ENCODE data around the gene NBPF3.
"Not testable (repeated sequence)": the region's sequence is repeated elsewhere in the genome, so short reads cannot be mapped to it uniquely, and the experiment has no call there.

The NBPF3 gene

DNA sequence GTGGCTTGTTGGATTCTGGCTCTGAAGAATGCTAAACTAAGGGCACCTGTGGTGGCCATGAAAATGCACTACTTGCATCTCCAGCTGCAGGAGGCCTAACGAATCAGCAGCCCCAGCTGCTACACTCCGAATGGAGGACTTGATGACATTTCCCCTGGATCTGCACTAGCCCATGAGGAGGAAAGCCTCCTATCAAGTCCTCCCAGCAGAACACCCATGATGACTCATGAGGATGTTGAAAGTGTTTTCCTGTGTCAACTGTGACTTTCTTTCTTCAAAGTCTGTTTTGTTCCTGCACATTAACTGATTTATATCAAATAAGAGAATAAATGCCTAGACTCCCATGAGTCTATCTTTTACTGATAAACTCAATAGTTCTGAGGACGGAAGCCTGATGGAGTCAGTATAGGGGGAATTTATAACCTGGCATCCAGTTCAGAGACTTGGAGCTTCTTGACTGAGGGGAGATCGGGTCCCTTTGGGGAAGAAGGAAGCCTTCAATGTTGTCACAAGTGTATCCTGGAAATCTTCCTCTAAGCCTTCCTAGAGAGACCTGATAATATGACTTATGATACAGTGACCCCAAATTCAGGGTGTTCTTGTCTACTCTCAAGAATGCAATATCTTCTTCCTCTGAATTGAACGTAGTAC is 14.2 kb downstream of the NBPF3 start:
- not testable (repeated sequence) for H3K27ac Mint-ChIP-seq; H3K9me3 Mint-ChIP-seq; ATAC-seq (replicated peaks); H3K4me1 Mint-ChIP-seq; DNase-seq; H3K4me3 Mint-ChIP-seq; H3K27me3 Mint-ChIP-seq
- H3K36me3 Mint-ChIP-seq = peaks cover 13 to 16% of the 10 kb centered on the region in 2 donors

DNA sequence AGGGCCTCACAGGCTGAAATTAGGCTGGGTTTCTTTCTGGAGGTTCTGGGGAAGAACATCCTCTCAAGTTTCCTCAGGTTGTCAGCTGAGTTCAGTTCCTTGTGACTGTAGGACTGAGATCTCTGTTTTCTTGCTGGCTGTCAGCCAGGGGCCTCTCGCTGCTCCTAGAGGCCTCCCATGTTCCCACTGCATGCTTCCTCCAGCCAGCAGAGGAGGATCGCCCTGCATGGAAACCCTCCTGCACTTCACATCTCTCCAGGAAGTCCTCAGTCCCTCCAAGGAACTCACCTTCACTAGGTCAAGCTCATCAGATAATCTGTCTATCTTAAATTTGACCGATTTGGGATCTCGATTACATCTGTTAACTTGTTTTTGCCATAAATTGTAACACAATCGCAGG is 15.0 kb downstream of the NBPF3 start:
- H3K36me3 Mint-ChIP-seq = peaks cover 13 to 16% of the 10 kb centered on the region in 2 donors
- H3K27ac Mint-ChIP-seq; H3K9me3 Mint-ChIP-seq; H3K4me1 Mint-ChIP-seq; H3K4me3 Mint-ChIP-seq; H3K27me3 Mint-ChIP-seq; DNase-seq; ATAC-seq (replicated peaks): not testable (repeated sequence)

DNA sequence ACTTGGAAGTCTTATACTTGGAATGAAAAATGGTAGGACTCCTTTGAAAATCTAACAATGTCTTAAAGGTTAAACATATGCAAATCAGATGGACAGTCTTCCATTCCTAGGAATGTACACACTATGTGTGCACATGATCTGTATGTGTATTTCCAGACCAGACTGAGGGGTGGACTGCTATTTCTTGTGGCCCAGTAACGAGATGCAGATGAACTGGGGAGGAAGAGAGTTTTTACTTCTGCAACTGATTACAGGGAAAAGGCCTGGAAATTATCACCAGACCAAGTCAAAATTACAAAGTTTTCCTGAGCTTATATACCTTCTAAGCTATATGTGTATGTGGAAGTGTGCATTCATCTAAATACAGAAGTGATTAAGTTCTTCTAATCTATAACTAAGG is 17.7 kb downstream of the NBPF3 start:
- no peak for DNase-seq
- Mint-ChIP-seq H3K4me1 (no peaks in the 10 kb centered on the region), H3K9me3 (no peaks in the 10 kb centered on the region), H3K27me3 (no peaks in the 10 kb centered on the region), H3K4me3 (no peak overlapping the region), H3K27ac (no peak overlapping the region), H3K36me3 (peaks cover 6 to 10% of the 10 kb centered on the region in 2 donors)
- no peak for ATAC-seq (replicated peaks)

DNA sequence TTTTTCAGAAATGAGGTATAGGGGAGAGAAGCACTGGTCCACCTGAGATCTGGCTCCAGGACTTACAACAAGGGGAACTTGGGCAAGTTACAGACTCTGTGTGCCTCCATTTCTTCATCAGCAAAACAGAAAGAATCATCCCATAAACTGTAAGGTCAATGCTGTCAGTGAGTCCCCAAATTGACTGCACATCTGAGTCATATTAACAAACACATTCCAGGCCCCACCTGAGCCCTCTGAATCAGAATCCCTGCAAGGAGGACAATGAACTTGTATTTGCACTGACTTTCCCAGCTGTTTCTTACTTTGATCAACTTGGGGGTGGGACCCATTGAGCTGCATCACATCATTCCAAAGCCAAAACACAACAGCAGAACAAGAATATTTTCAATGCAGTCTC is 25.2 kb downstream of the NBPF3 start:
- H3K4me3 Mint-ChIP-seq; H3K27ac Mint-ChIP-seq; H3K36me3 Mint-ChIP-seq; H3K27me3 Mint-ChIP-seq; H3K4me1 Mint-ChIP-seq; DNase-seq; H3K9me3 Mint-ChIP-seq; ATAC-seq (replicated peaks): not testable (repeated sequence)

DNA sequence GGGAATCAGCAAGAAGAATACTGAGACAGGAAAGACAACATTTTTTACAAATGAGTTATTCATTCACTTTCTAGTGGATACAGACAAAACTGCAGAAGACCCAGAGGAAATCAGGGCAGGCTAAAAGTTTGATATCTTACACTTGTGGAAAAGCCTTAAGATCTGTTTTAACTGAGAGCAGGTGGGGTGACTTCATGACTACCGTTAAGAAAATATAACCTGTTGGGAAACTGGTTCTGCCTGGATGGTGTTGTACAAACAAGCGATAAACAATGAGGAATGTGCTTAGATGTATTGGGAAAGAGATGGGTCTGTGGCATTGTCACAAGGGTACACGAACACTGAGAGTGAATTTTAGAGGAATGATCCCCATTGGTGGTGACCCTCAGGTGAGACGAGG is 28.0 kb downstream of the NBPF3 start:
- not testable (repeated sequence) for H3K4me3 Mint-ChIP-seq; H3K27me3 Mint-ChIP-seq; H3K4me1 Mint-ChIP-seq; ATAC-seq (replicated peaks); H3K27ac Mint-ChIP-seq; DNase-seq; H3K9me3 Mint-ChIP-seq
- peaks cover 11 to 13% of the 10 kb centered on the region in 2 donors for H3K36me3 Mint-ChIP-seq

DNA sequence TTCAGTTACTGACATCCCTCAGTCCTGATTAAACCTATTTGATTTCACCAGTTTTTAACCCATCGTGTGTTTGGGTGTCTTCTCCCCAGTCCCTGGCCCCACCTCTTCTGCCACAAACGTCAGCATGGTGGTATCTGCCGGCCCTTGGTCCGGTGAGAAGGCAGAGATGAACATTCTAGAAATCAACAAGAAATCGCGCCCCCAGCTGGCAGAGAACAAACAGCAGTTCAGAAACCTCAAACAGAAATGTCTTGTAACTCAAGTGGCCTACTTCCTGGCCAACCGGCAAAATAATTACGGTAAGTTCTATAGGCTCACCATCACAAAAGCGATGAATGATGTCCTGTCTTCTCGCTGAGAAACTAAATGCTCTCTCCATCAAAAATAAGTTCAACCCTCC is 28.7 kb downstream of the NBPF3 start:
- H3K4me3 Mint-ChIP-seq = no peak overlapping the region
- no peaks in the 10 kb centered on the region for H3K27me3 Mint-ChIP-seq
- no peak overlapping the region for H3K27ac Mint-ChIP-seq
- no peak for ATAC-seq (replicated peaks)
- peaks cover 13 to 17% of the 10 kb centered on the region in 2 donors for H3K36me3 Mint-ChIP-seq
- no peaks in the 10 kb centered on the region for H3K9me3 Mint-ChIP-seq
- DNase-seq = no peak
- no peaks in the 10 kb centered on the region for H3K4me1 Mint-ChIP-seq

DNA sequence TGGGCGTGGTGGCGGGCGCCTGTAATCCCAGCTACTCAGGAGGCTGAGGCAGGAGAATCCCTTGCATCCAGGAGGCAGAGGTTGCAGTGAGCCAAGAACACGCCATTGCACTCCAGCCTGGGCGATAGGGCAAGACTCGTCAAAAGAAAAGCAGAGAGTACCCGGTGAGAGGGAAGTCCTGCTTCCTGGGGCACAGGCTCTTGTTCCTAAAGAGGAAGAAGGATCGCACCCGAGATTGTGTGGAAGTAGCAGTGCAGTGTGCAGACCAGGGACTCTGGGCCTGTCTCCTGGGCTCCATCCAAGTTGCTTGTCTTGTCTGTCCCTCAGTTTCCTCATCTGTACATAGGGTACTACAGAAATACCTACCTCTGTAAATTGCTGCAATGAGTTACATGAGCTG is 29.6 kb downstream of the NBPF3 start:
- no peak for ATAC-seq (replicated peaks)
- Mint-ChIP-seq H3K36me3 (peaks cover 13 to 23% of the 10 kb centered on the region in 2 donors), H3K27ac (no peak overlapping the region), H3K4me1 (no peaks in the 10 kb centered on the region), H3K4me3 (no peak overlapping the region), H3K27me3 (no peaks in the 10 kb centered on the region), H3K9me3 (no peaks in the 10 kb centered on the region)
- DNase-seq = no peak

DNA sequence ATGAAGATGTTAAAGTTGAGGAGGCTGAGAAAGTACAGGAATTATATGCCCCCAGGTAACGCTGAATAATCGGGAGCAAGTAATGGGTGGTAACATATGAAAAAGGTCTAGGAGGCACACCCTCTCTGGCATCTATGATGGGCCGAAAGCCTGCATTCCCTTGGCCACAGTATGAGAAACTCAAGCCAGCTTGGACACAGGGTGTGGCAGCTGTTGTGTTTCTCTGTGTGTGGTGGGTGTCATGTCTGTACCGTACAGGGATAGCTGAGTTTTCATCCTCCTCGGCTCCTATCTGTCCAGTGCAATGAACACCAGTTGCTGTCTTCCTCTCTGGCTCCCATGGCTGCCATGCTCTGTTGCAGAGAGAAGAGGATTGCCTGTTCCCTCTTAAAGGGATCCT is 32.9 kb downstream of the NBPF3 start:
- H3K27ac Mint-ChIP-seq = no peak overlapping the region

DNA sequence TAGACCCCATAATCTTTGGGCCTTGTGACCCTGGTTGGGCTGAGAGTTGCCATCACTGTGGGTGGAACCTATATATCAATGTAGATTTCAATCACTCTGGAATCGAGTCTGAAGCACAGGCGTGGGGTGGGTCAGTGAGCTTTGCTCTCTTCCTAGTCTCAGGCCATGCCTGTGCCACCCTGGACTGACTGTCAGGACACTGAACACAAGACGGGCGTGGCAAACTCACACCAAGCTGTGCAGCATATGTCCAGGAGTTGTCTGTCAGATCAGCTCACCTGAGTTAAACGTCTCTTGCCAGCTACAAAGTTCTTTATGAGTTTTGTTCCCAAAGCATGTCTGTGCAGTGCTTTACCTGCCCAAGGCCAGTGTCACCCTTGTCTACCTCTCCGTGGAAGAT is 38.4 kb downstream of the NBPF3 start:
- Mint-ChIP-seq H3K36me3 (peaks cover 30 to 32% of the 10 kb centered on the region in 2 donors), H3K27ac (no peak overlapping the region), H3K4me3 (no peak overlapping the region), H3K4me1 (no peaks in the 10 kb centered on the region), H3K9me3 (no peaks in the 10 kb centered on the region), H3K27me3 (peaks cover 0 to 4% of the 10 kb centered on the region in 2 donors)
- no peak for ATAC-seq (replicated peaks)
- DNase-seq = no peak

More for the DNA sequence above, 32.9 kb downstream of the NBPF3 start:
- Mint-ChIP-seq H3K27me3 (peaks cover 0 to 4% of the 10 kb centered on the region in 2 donors), H3K9me3 (no peaks in the 10 kb centered on the region), H3K4me1 (no peaks in the 10 kb centered on the region), H3K36me3 (peaks cover 23 to 31% of the 10 kb centered on the region in 2 donors), H3K4me3 (no peak overlapping the region)
- DNase-seq (no peak), ATAC-seq (replicated peaks) (no peak)

DNA sequence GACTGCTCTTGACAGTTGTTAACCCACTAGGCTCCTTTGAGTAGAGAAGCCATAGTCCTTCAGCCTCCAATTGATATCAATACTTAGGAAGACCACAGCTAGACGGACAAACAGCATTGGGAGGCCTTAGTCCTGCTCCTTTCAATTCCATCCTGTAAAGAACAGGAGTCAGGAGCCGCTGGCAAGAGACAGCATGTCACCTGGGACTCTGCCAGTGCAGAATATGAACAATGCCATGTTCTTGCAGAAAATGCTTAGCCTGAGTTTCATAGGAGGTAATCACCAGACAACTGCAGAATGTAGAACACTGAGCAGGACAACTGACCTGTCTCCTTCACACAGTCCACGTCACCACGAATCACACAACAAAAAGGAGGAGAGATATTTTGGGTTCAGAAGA is 43.9 kb downstream of the NBPF3 start:
- H3K27me3 Mint-ChIP-seq = peaks cover 8 to 16% of the 10 kb centered on the region in 2 donors
- DNase-seq; ATAC-seq (replicated peaks); H3K27ac Mint-ChIP-seq; H3K4me3 Mint-ChIP-seq; H3K36me3 Mint-ChIP-seq; H3K9me3 Mint-ChIP-seq: not testable (repeated sequence)
- peaks cover 5 to 14% of the 10 kb centered on the region in 2 donors for H3K4me1 Mint-ChIP-seq

DNA sequence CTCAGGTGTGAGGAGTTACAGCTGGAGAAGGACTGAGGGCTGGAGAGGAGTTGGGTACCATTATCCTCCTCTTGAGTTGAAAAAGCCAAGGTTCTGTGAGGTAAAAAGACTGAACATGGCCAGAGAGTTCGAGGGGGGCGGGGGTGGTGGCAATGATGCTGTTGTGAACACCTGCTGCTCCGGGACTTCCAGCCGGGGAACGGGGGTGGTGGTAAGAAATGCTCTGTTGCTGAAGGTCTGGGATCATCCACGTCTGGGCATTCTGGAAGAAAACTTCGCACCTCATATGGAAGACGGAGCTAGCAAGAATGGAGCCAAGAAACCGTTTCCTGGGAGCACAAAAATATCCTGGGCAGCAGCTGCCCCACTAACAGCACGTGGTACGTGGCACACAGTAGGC is 49.2 kb downstream of the NBPF3 start:
- ATAC-seq (replicated peaks) = no peak
- no peak overlapping the region for H3K27ac Mint-ChIP-seq
- peaks cover 10 to 20% of the 10 kb centered on the region in 2 donors for H3K27me3 Mint-ChIP-seq
- H3K36me3 Mint-ChIP-seq = no peaks in the 10 kb centered on the region
- DNase-seq = no peak
- H3K4me1 Mint-ChIP-seq = peaks cover 6 to 16% of the 10 kb centered on the region in 2 donors
- peaks cover 3 to 5% of the 10 kb centered on the region in 2 donors for H3K9me3 Mint-ChIP-seq
- peak overlapping the region in 1 of 2 donors; percentile 11 for H3K4me3 Mint-ChIP-seq

DNA sequence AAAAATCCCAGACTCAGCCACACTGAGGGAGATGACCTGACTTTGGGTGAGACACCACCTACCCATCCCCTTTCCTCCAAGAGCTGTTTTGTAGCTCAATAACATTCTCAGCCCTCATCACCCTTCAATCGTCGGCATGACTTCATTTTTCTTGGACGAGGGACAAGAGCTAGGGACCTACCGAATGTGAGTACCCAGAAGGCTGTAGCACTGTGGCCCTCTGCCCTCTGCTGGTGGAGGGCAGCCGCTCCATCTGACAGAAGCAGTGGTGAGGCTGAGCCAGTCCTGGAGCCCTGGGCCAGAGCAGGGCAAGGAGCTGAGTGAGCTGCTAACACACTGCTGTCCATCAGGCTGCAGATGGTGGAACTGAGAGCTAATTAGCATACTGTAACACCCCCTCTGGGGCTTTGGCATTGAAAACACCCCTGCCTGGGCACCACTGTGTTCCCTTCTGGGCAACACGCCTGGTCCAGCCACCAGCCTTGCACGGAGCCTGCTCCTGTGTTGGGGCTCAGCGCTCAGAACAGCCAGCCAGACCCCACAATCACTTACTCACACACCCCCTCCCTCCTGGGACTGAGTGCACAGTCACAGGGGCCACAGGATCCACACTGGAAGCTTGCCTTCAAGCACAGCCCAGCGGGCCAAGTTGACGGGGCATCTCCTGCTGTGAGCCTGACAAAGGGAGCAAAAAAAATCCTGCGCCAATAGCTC is 51.0 kb downstream of the NBPF3 start:
- H3K36me3 Mint-ChIP-seq = no peaks in the 10 kb centered on the region
- H3K4me3 Mint-ChIP-seq = no peak overlapping the region
- no peak overlapping the region for H3K27ac Mint-ChIP-seq
- DNase-seq = no peak
- H3K4me1 Mint-ChIP-seq = peaks cover 8 to 16% of the 10 kb centered on the region in 2 donors
- H3K9me3 Mint-ChIP-seq = peaks cover 3 to 5% of the 10 kb centered on the region in 2 donors
- peak; percentile 69 to 74 for ATAC-seq (replicated peaks)
- peaks cover 14 to 20% of the 10 kb centered on the region in 2 donors for H3K27me3 Mint-ChIP-seq

DNA sequence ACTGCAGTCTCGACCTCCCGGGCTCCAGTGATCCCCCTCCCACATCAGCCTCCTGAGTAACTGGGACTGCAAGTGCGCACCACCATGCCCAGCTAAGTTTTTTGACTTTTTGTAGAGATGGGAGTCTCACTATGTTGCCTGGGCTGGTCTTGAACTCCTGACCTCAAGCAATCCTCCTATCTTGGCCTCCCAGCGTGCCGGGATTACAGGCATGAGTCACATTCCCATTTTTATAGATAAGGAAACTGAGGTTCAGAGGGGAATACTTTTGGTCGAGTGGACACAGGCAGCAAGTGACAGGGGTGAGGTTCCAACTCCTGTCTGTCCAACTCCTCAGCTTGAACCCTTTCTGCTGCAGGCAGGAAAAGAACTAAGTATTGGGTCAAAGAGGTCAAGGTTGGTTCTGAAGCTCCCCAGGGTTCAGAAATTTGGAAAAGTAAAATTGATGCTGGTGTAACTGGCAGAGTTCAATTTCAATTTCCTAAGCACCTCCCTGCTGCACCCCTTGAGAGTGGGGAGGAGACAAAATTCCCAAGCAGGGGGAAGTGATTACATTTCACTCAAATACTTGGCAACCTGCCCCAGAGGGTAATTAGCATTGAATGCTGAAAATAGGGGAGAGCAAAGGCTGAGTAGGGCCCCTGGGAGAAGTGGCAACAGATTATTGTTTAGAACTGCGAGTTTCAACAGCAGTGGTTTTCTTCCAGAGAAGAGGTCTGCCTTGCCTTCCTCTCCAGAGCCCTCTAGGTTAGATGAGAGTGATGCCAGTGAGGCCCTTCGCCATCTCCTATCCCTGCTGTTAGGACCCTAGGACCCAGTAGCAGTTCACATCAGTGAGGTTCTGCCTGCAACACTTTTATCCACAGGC is 51.8 kb downstream of the NBPF3 start:
- peaks cover 3 to 5% of the 10 kb centered on the region in 2 donors for H3K9me3 Mint-ChIP-seq
- no peak overlapping the region for H3K4me3 Mint-ChIP-seq
- H3K4me1 Mint-ChIP-seq = peaks cover 8 to 16% of the 10 kb centered on the region in 2 donors
- H3K27ac Mint-ChIP-seq = no peak overlapping the region
- H3K36me3 Mint-ChIP-seq = no peaks in the 10 kb centered on the region
- ATAC-seq (replicated peaks) (no peak), DNase-seq (no peak)
- peaks cover 14 to 20% of the 10 kb centered on the region in 2 donors for H3K27me3 Mint-ChIP-seq

DNA sequence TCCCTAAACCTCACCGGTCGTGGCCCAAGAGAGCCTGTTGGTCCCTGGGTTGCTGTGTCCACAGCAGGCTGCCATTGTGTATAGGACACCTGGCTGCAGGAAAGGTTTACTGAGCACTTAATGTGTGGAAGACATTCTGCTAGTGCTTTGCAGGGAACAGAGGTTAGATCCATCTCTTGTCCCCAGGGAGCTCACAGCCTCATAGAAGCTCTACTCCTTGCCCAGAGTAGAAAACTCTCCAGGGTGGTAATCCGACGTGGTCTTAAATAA is 52.4 kb downstream of the NBPF3 start:
- peaks cover 14 to 16% of the 10 kb centered on the region in 2 donors for H3K27me3 Mint-ChIP-seq

More for the DNA sequence above, 52.4 kb downstream of the NBPF3 start:
- Mint-ChIP-seq H3K4me1 (peaks cover 8 to 16% of the 10 kb centered on the region in 2 donors), H3K9me3 (peaks cover 3 to 5% of the 10 kb centered on the region in 2 donors), H3K4me3 (no peak overlapping the region), H3K27ac (no peak overlapping the region), H3K36me3 (no peaks in the 10 kb centered on the region)
- DNase-seq = no peak
- no peak for ATAC-seq (replicated peaks)

Data from stimulated activated naive B cell treated with anti-CD40 and anti-IgM and Interleukin-4, amounts not matched to agents 10 μg/mL and 1 μg/mL and 100 μg/mL, for 72 hours (primary cell).